HG03354 (cell line): Measurements from ENCODE around the gene CBX6.

ENCODE experiments used
- ATAC-seq: cut with Tn5 transposase; IDR thresholded peaks from one replicate; pipeline ENCODE4 v1.9.1; 2021; ENCODE audit warnings: mild to moderate bottlenecking; ENCODE audit not compliant: unreplicated experiment, poor library complexity, severe bottlenecking

The CBX6 gene

GRCh38 chr22:38874529-38875222 is 2.7 kb upstream of the CBX6 start:
- no peak for ATAC-seq

- no peak for ATAC-seq
These were observed 1.7 kb upstream of the CBX6 start for GRCh38 chr22:38873469-38874411.

GRCh38 chr22:38872831-38873248 is 824 bp upstream of the CBX6 start:
- no peak for ATAC-seq

GRCh38 chr22:38871360-38872171 is 450 bp downstream of the CBX6 start:
- ATAC-seq, result peak; percentile 24

- no peak for ATAC-seq
These were observed 1.1 kb downstream of the CBX6 start for GRCh38 chr22:38870791-38871359.

- peak; percentile 34 for ATAC-seq
These were observed 1.7 kb downstream of the CBX6 start for GRCh38 chr22:38870312-38870741.

- ATAC-seq, result no peak
These were observed 2.4 kb downstream of the CBX6 start for GRCh38 chr22:38869663-38870062.

GRCh38 chr22:38868886-38869381 is 3.1 kb downstream of the CBX6 start:
- no peak for ATAC-seq

GRCh38 chr22:38868286-38868721 is 3.7 kb downstream of the CBX6 start:
- no peak for ATAC-seq

GRCh38 chr22:38867471-38868285 is 4.3 kb downstream of the CBX6 start:
- ATAC-seq, result no peak

- ATAC-seq, result no peak
These were observed 4.9 kb downstream of the CBX6 start for GRCh38 chr22:38867124-38867455.

GRCh38 chr22:38866399-38867123 is 5.5 kb downstream of the CBX6 start:
- ATAC-seq, result no peak

GRCh38 chr22:38866024-38866398 is 6.0 kb downstream of the CBX6 start:
- no peak for ATAC-seq

GRCh38 chr22:38865201-38866023 is 6.6 kb downstream of the CBX6 start:
- no peak for ATAC-seq

GRCh38 chr22:38864361-38865191 is 7.4 kb downstream of the CBX6 start:
- no peak for ATAC-seq

GRCh38 chr22:38863531-38864131 is 8.4 kb downstream of the CBX6 start:
- no peak for ATAC-seq
